GM23248 (cell line): ENCODE measurements around the gene HTR2C.

Source experiments
- EZH2 ChIP-seq: fragments of 200-600 bp; sonication (generic); IDR thresholded peaks from 2 replicates; pipeline ENCODE4 v1.6.1; 2018; ENCODE audit warnings: antibody characterized with exemption, mild to moderate bottlenecking; ENCODE audit not compliant: insufficient read depth, poor library complexity, severe bottlenecking
- EZH2phosphoT487 ChIP-seq: fragments of 200-600 bp; sonication (generic); IDR thresholded peaks from 2 replicates; pipeline ENCODE4 v1.6.1; 2018; ENCODE audit warnings: antibody characterized with exemption, moderate library complexity, mild to moderate bottlenecking, low read depth; ENCODE audit not compliant: insufficient read depth

DNA sequence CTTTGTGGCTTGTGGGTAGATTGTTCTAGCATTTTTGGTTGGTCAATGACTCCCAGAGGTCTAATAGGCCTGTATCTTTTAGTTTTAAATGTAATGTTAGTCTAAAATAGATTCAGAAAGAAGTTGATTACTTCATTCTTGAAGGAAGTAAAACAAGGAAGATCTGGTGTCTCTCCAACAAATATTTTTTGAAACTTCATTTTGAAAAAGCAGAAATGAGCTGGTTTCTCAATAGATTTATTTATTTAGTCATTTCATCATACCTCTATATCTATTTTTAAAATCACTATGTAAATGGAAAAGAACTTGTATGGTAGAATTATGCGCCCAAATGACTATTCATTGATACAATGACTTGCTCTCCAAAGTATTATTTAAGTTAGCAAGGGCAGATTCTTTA, 7.2 kb downstream of the HTR2C start:
- TF ChIP-seq EZH2phosphoT487 (no peak), EZH2 (no peak)
